ENCODE results near the gene FUCA1. TPM values are rescaled to one million over a fixed set of nuclear protein-coding genes. Genes with fewer than 3 reads are reported as not detected.

Gene FUCA1
- total and polyA plus RNA-seq, 2 of the 4 experiments (the other 2 are of a cell fraction), result 2.9 to 3.5 TPM

GRCh38 chr1:23807453-23807852, 60.6 kb downstream of the FUCA1 start:
- Histone ChIP-seq H2AK9ac (replicated peaks; ENCODE audit: low read depth, low read length, poor library complexity) (no peak overlapping the region), H2BK20ac (ENCODE audit: low read depth, low read length) (no peak overlapping the region), H3K9me3 (ENCODE audit: control insufficient read depth, insufficient read depth, low read length) (no peaks in the 10 kb centered on the region), H3K23ac (ENCODE audit: low read depth, low read length) (no peak overlapping the region), H2BK120ac (ENCODE audit: low read depth, low read length) (no peak overlapping the region), H3K9me1 (ENCODE audit: insufficient read depth, low read length) (peaks cover 10% of the 10 kb centered on the region; the same call in 1 of the 2 replicates), H3K27me3 (ENCODE audit: control insufficient read depth, insufficient read depth, low read length) (no peaks in the 10 kb centered on the region), H3K4me3 (ENCODE audit: insufficient read depth, low read depth, low read length) (no peak overlapping the region), H4K91ac (ENCODE audit: insufficient read depth, low read depth, low read length) (no peak overlapping the region), H3K9ac (ENCODE audit: low read depth, low read length) (no peak overlapping the region), H3K4me2 (ENCODE audit: low read depth, low read length) (no peak overlapping the region), H2AK5ac (ENCODE audit: low read depth, low read length) (no peak overlapping the region), H3K14ac (replicated peaks; ENCODE audit: low read depth, low read length) (no peak overlapping the region), H4K8ac (ENCODE audit: low read depth in 2 of 2, low read length in 2 of 2) (no peak overlapping the region), H4K20me1 (ENCODE audit: insufficient read depth, low read length) (no peaks in the 10 kb centered on the region), H4K5ac (ENCODE audit: low read depth, low read length) (no peak overlapping the region), H2BK15ac (ENCODE audit: low read depth, low read length) (no peak overlapping the region), H2BK5ac (ENCODE audit: low read depth, low read length, poor library complexity, severe bottlenecking) (no peak overlapping the region), H3K56ac (ENCODE audit: extremely low read depth, insufficient read depth, low read length) (no peak overlapping the region), H3K27ac (ENCODE audit: insufficient read depth, low read length) (no peak overlapping the region), H3K36me3 (ENCODE audit: control insufficient read depth, insufficient read depth, low read length) (peaks cover 35% of the 10 kb centered on the region), H3K79me1 (ENCODE audit: low read depth in 1 of 2, low read length in 2 of 2) (no peaks in the 10 kb centered on the region), H3K4ac (ENCODE audit: low read depth, low read length) (no peak overlapping the region), H3K4me1 (ENCODE audit: control insufficient read depth, insufficient read depth, low read length) (no peaks in the 10 kb centered on the region), H2AFZ (replicated peaks; ENCODE audit: low read length, poor library complexity) (no peak overlapping the region), H3K18ac (ENCODE audit: low read depth, low read length) (no peak overlapping the region)
- in situ Hi-C loops (cut with MboI; ENCODE audit: low sequenced_read_pairs) (no loop called here), dilution Hi-C loops (cut with HindIII; ENCODE audit: low sequenced_read_pairs, unreplicated experiment) (no loop called here), intact Hi-C loops (cut with micrococcal nuclease) (loop anchor here (5.0 kb wide), 1 partner anchor 220 kb away; no protein-coding TSS in a partner anchor)
- DNase-seq (no peak), ATAC-seq (ENCODE audit: low read depth) (no peak)
- CTCF ChIA-PET, result interaction anchor here (0.6 kb wide), 1 partner anchor 779 kb away, joined by 3 read pairs; no protein-coding TSS in a partner anchor
- POLR2A ChIA-PET (ENCODE audit: unreplicated experiment), result no interaction called here
- TF ChIP-seq NFE2L2 (IDR thresholded peaks at IDR 0.05; ENCODE audit: low read depth, low read length) (0 out of 2 replicates have a peak, but pooled peaks have one; percentile 37), CTCF (conservative IDR thresholded peaks at IDR 0.05; ENCODE audit: low read depth, low read length) (no peak)
- no TSS peak for BruUV-seq (replicated peaks)
- WGBS, 2 experiments (ENCODE audit: extremely low coverage in 2 of 2, insufficient read length in 1 of 2), result 88% methylated on average over 1 of the region's 3 CpGs; no CpG with 5 or more reads in 1 of the 2 experiments
